HL-60/S4 (cell line): ENCODE results near the gene AFMID.
"Not testable (repeated sequence)": the region's sequence is repeated elsewhere in the genome, so short reads cannot be mapped to it uniquely, and the experiment has no call there.

ENCODE experiments used
- in situ Hi-C: fragments of 300-500 bp; cut with MboI; formaldehyde crosslinking; loops from 2 replicates; pipeline ENCODE4 v1.14.3; 2022; ENCODE audit warnings: low sequenced_read_pairs

The AFMID gene, protein sequence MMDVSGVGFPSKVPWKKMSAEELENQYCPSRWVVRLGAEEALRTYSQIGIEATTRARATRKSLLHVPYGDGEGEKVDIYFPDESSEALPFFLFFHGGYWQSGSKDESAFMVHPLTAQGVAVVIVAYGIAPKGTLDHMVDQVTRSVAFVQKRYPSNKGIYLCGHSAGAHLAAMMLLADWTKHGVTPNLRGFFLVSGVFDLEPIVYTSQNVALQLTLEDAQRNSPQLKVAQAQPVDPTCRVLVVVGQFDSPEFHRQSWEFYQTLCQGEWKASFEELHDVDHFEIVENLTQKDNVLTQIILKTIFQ

DNA sequence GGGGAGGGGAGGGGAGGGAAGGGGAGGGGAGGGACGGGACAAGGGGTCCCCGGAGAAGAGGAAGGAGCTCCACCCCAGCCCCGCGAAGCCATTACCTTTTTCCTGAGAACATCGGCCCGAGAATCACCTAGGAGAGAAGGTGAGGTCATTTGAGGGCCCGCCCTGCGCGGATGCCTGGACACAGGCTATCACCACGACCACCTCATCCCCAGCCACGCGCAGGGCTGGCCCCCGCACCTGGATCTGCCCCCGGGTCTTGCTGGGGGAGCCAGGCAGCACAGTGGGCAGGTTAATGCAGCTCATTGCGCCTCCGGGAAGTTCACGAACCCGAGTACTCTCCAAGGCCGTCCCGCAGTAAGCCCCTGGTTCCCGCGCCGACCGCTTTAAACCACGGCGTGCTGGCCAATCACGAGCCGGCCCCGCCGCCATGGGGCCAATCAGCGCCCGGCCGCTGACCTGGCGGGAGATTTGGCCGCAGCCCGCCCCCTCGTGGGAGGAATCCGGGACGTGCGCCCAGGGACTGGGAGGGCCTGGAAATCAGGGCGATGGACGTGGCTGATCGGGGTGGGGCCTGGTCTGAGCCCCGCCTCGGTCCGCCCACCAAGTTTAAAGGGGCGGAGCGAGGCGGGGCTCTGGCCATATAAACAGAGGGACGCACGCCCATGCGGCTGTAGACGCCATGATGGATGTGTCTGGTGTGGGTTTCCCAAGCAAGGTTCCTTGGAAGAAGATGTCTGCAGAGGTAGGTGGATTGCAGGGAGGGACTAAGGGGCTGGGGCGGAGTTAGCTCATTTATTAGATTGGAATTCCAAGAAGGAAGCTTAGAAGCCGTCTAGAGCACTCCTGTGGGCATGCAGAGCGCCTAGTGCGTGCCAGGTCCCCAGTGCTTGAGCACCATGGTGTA is at the start of gene AFMID, which contains the start of gene TK1:
TSS of gene AFMID (plus strand) at position 671 of the 904 bp plus-strand sequence. CDS start at position 680, 9 bp downstream.
TSS of gene TK1 (minus strand) at position 361 of the 904 bp plus-strand sequence. CDS start at position 303, 58 bp downstream.
- in situ Hi-C loops: no loop called here

DNA sequence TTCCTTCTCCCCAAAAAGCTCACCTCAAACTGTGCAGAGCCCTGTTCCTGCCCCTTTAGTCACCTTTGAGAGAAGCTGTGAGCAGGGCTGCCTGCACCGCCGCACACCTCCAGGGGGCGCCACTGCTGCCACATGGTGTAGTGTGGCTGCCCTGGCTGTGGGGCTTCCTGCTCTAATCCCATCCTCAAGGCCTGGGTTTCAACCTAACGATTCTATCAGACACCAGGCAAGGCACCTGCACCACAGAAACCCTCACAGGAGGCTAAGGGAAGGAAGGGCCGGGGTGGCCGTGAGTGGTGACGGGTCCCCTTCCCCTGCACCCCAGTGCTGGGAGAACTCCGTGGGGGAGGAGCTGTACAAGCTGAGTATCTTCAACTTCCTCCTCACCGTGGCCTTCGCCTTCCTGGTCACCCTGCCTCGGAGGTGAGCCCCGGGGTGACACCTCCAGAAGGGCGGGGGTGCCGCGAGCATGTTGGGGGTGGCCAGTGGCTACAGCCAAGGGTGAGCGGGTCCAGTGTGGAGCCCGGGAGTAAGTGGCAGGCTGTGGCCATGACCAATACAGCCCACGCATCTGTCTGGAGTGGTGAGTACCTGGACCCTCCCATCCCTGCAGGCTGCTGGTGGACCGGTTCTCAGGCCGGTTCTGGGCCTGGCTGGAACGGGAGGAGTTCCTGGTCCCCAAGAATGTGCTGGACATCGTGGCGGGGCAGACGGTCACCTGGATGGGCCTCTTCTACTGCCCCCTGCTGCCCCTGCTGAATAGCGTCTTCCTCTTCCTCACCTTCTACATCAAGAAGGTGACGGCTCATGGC is 49.6 kb upstream of the AFMID start:
- in situ Hi-C loops: no loop called here

DNA sequence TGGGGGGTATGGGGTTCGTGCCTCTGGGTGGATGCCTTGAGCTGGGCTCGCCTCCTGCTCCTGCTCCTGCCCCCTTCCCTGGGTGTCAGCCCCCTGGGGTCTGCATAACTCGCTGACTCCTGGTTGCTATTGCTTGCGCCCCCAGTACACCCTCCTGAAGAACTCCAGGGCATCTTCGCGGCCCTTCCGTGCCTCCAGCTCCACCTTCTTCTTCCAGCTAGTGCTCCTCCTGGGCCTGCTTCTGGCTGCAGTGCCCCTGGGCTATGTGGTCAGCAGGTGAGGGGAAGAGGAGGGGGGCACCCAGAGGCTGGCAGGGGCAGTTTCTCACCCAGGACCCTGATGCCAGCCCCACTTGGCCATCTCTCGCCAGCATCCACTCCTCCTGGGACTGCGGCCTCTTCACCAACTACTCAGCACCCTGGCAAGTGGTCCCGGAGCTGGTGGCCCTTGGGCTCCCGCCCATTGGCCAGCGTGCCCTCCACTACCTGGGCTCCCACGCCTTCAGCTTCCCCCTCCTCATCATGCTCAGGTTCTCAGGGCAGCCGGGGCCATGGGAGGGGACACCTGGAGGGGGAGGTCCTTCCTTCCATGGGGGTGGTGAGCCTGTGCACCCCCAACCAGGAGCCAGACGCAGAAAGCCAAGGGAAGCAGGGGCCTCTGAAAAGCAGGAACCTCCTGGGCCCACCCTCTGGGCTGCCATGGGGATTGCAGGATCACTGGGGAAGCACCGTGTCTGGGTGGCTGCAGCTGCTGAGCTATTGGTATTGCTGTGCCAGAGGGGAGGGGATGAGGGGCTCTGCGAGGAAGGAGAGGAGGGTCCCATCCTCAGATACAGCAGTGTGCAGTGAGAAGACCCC is 48.7 kb upstream of the AFMID start:
- in situ Hi-C loops: no loop called here

DNA sequence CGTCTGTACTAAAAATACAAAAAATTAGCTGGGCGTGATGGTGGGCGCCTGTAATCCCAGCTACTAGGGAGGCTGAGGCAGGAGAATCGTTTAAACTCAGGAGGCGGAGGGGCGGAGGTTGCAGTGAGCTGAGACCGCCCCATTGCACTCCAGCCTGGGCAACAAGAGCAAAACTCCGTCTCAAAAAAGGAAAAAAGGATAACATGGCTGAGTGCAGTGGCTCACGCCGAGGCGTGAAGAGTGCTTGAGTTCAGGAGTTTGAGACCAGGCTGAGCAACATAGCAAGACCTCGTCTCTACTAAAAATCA is 47.3 kb upstream of the AFMID start:
- in situ Hi-C loops: not testable (repeated sequence)

DNA sequence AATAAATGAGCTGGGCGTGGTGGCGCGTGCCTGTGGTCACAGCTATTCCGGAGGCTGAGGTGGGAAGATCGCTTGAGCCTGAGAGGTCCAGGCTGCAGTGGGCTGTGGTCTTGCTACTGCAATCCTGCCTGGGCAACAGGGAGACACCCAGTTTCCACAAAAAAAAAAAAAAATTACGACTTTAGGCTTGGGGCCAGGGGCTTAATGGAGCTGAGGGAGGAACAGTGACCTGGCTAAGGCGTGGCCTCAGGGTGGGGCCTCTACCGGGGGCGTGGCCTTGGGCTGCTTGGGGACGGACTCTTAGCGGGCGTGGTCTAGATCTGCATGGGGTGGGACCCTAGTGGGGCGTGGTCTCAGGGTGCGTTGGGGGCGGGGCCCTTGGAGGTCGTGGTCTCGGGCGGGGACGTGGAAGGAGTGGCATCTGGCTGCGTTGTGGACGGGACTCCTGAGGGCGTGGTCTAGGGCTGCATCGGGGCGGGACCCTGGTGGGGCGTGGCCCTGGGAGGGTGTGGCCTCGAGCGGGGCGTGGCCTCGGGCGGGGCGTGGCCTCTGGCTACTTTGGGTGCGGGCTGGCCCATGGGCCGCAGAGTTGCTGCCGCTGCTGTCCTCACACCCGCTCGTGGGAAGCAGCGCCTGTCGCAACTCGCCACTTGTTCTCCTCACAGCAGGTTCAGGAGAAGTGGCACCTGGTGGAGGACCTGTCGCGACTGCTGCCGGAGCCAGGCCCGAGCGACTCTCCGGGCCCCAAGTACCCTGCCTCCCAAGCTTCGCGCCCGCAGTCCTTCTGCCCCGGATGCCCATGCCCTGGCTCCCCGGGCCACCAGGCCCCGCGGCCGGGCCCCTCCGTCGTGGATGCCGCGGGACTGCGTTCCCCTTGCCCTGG is 46.8 kb upstream of the AFMID start:
- in situ Hi-C loops: no loop called here

DNA sequence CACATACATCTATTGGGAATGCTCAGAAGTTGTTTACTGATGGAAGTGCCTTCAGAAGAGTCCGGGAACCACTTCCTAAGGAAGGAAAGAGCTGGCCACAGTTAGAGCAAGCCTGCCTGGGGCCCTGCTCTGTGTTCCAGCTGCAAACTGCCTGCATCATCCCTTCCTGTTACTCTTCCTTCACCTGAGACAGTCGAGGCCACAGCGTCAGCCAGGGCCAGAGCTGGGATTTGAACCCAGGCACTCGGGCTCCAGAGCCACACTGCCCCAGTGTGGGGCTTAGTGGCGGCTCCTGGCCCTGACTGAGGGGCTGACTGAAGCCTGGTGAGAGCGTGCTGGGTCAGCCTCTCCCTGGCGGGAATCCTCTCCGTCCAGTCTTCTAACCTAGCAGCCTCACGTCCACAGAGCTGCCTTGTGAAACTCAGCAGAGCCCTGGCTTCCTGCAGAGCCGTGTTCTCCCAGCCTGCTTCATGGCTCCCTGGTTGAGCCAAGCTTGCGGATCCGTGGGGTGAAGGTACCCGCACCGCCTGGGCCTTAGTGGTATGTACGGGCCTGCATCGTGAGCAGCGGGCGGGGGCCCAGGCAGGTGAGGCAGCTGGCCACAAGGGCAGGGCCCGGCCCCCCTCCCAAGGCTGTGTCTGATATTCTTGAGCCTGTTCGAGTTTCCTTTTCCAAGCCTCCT is 45.6 kb upstream of the AFMID start:
- in situ Hi-C loops: no loop called here

DNA sequence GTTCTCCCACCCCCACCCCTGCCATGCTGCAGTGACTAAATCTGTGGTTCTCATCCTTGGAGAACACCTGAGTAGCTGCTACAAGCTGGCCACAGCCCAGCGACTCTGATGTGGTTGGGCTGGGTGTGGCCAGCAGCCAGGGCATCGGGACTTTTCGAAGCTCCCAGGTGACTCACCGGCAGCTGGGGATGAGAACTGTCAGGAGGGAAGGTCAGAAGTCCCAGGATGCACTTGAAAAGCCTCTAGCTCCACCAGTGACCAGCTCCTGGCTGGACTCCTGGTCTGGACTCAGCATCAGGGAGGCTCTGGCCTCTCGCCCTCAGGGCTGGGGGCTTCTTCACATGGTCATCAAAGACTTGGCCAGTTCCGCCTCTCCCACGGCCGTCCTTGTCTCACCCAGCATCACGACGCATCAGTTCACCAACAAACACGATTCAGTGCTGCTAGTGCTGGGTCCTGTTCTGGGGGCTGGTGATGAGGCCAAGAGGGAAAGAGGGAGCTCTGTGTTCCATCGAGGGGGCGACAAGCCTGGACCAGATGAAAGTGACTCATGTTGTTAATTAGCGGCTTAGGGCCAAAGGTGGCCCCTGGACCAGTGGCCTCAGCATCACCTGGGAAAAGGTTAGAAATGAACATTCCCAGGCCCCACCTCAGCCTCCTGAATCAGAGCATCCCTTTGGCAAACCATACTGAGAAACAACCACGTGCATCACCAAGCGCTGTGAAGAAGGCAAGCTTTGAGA is 44.9 kb upstream of the AFMID start:
- in situ Hi-C loops: no loop called here

DNA sequence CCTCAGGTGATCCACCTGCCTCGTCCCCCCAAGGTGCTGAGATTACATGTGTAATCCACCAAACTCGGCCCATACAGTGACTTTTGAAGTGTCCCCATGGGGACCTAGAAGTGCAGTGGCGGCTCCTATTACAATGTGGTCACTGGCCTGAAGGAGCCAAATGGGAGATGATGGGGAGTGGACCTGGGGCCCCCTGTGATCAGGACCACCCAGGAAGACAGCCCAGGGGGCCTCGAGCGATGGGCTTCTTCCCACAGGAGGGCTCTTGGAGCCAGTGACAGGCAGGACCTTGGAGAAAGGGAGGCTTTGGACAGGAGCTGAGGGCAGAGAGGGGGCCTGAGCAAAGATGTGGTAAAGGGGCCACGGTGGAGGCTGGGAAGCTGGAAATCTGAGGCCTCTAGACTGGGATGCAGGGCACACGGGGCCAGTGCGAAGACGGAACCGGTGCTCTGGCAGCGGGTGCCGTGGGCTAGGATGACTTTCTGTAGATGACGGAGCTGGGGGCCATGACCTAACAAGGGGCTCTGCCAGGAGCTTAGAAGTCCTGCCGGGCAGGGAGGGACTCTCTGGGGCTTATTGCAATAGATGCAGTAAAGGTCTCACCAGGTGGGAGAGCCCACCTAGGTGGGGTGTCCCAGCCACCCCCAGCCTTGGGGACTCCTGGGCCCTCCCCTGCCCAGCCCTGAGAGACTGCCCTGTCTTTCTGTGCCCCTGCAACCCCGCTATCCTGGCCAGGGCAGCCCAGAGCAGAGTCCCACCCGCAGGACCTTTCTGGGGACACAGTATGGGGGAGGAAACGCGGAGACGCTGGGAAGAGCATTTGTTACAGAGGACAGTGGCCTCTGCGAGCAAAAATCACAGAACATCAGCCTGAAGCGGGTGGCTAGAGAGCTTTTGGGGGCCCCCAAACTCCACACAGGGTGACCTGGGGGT is 43.7 kb upstream of the AFMID start:
- in situ Hi-C loops: no loop called here

DNA sequence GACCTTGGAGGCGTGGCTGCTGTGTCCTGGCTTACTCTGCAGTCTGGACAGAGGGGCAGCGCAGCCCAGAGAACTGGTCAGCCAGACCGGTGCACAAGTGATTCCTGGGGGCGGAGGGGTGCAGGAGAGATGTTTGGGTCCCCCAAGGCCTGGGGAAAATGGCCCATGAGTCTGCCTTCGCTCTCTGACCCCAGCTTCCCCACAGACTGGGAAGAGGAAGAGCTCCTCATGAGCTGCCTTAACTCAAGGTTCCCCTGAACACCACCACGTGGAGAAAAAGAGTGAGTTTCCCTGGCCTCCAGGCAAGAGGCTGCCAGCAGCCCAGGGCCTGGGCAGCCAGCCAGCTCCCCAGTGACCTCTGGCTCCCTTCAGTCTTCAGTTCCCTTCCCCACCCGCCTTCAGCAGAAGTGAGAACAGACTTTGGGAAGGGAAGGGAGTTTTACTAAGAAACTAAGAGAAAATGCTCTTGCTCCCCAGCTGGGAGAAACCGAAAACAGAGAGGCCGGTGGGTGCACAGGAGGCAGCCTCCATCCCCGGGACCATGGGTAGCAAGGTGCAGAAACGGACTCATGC is 42.9 kb upstream of the AFMID start:
- in situ Hi-C loops: no loop called here

DNA sequence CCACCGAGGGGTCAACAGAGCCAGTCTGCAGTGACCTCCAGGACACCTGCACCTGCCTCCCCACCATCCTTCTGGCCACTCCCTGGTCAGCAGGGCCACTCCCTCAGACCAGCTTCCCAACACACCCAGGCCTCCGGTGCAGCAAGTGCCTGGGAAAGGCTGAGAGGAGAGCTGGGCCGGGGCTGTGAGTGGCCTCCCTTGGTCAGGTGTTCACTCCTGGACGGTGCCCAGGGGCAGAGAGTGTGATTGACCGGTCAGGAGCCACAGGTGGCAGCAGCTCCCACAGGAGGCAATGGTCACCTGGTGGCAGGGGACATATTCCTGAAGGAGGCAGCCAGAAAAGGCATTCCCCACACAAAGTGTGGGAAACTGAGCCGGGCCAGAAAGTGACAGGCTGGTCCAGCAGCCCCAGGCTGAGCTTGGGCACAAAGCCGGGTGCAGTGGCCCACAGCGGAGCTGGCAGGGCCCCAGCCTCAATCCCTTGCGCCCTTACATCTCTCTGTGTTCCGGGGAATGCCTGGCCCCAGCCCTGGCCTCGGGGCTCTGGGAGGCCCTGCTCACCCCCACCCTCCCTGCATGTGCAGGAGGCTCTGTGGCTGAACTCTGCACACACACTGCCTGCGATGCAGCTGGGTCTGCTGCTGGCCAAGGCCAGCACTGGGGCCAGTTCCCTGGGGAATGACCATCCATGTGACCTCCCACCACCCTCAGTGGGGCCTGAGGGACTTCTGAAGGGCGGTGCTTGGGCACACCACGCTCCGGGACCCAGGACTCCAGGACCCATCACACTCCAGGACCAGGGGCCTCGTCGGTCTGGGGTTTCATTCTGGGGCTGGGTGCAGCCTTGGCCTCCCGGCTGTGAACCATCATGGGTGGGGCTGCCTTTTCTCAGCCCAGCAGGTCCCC is 42.2 kb upstream of the AFMID start:
- in situ Hi-C loops: no loop called here

DNA sequence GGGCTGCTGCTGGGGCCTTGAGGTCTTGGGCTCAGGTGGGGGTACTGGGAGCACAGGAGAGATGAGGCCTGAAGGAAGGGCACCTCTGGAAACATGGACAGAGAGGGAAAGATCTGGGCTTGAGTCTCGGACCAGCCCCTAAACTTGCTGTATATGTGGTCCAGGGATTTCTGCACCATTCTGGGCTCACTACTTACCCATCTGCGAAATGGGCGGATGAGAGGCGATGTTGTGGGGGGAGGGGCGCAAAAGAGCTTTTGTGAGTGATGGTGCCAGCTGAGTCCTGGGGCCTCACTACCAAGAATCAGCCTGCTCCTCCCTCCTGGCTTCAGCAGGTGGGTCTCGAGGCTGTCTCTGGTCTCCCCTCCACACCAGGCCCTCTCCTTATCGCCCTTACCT is 40.7 kb upstream of the AFMID start:
- in situ Hi-C loops: no loop called here

DNA sequence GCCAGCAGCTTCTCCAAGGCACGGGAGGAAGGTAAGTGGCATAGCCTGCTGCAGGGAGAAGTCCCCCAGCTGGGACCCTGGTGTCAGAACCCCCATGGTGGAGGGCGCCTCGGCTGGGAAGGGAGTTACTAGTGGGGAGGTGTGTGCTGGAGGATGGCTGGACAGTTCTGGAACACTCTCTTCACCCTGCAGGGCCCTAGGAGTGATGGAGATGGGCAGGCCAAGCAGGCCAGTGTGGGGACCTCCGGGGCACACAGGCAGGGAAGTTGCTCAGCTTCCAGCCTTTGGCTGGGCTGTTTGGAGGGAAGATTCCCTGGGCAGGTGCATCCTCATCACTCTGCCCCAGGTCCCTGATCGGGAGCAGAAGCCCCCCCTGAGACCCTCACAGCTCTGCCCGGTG is 40.3 kb upstream of the AFMID start:
- in situ Hi-C loops: no loop called here

DNA sequence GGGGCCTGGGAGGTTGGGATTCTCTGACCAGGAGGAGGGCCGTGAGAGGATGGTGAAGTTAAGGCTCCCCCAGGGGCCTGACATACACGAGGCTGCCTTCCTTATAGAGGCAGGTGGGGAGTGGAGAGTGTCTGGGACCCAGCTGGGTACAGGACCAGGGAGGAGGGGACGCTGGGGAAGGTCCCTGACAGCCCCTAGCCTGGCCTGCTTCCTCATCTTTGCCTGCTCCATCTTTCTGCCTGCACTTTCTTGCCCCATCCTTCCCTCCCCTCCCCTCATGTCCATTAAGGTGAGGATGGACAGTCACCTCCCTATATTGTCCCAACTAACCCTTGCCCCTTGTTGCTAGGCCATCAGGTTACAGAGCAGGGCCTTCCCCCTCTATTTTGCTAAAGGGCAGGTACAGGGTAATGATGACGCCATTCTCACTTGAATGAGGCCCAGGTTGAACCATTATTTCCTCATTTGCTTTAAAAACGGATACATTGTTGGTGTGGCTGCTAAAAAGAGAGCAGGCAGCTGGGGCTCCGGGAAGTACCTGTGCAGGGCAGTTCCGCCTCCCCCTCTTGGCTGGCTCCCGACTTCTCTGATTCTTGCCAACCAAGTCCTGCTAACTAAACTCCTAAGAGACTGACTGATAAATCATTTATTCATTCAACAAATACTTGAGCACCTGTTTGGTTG is 39.7 kb upstream of the AFMID start:
- in situ Hi-C loops: no loop called here

DNA sequence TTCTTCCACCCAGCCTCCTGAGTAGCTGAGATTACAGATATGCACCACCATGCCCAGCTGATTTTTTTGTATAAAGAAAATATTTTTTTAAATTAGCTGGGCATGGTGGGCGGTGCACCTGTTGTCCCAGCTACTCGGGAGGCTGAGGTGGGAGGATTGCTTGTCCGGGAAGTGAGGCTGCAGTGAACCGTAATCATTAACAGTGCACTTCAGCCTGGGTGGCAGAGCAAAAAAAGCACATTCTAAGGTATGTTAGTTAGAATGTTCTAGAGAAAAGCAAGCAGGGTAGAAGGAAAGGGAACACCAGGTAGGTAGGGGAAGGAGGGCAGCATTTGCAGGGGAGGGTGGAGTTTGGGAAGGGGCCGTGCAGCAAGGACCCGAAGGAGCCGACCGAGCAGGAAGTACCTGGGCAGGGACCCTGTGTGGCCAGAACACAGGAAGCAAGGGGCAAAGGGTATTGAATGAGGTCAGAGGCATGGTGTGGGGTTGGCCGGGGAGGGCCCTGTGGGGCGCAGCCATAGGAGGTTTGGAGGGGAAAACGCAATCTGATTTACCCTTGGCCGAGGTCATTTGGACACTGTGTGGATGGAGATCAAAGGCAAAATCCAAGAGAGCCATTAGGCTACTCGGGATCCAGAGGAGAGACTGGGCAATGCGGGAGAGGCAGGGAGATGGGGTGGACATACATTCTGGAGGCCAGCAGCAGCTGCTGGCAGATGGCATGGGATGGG is 38.7 kb upstream of the AFMID start:
- in situ Hi-C loops: no loop called here
